GM23338 (cell line): ENCODE data around the gene DDX18. TPM values are rescaled to one million over a fixed set of nuclear protein-coding genes. Genes with fewer than 3 reads are reported as not detected.
A peak's percentile ranks its signal among the peaks of the same experiment; 100 is the strongest.
"Not testable (repeated sequence)": the region's sequence is repeated elsewhere in the genome, so short reads cannot be mapped to it uniquely, and the experiment has no call there.

Experiments
- ATAC-seq: fragments of 200-7000 bp; cut with Tn5 transposase; 3 replicates; pipeline ENCODE4 v1.9.1; 2020
- DNase-seq: peaks from one replicate; pipeline ENCODE4 v3.0.0-alpha.2; 2015; ENCODE audit warnings: low spot score
- H2AFZ ChIP-seq: fragments of 200-600 bp; sonication (generic); 2 replicates; pipeline ENCODE4 v1.8.0; 2016; ENCODE audit warnings: antibody characterized with exemption, mild to moderate bottlenecking, moderate library complexity
- H3F3A ChIP-seq: fragments of 200-600 bp; sonication (generic); replicated peaks from 2 replicates; pipeline ENCODE4 v1.8.0; 2017; ENCODE audit warnings: antibody characterized with exemption, mixed run types, low read depth
- H3K27ac ChIP-seq: fragments of 200-600 bp; sonication (generic); 2 replicates; pipeline ENCODE4 v1.6.1; 2016; ENCODE audit warnings: low read depth
- H3K27me3 ChIP-seq: fragments of 200-600 bp; sonication (generic); 2 replicates; pipeline ENCODE4 v1.8.0; 2016; ENCODE audit warnings: mild to moderate bottlenecking, mixed run types, moderate library complexity; ENCODE audit not compliant: insufficient read depth
- H3K36me3 ChIP-seq: fragments of 200-600 bp; sonication (generic); 2 replicates; pipeline ENCODE4 v1.8.0; 2016; ENCODE audit warnings: mild to moderate bottlenecking; ENCODE audit not compliant: insufficient read depth
- H3K4me1 ChIP-seq: fragments of 200-600 bp; sonication (generic); 2 replicates; pipeline ENCODE4 v1.8.0; 2016; ENCODE audit warnings: mild to moderate bottlenecking, moderate library complexity; ENCODE audit not compliant: insufficient read depth
- H3K4me2 ChIP-seq: fragments of 200-600 bp; sonication (generic); 2 replicates; pipeline ENCODE4 v1.7.1; 2017; ENCODE audit warnings: mixed run types
- H3K4me3 ChIP-seq: fragments of 200-600 bp; sonication (generic); 2 replicates; pipeline ENCODE4 v1.6.1; 2016; ENCODE audit warnings: mixed run types
- H3K79me2 ChIP-seq: fragments of 200-600 bp; sonication (generic); replicated peaks from 2 replicates; pipeline ENCODE4 v1.8.0; 2017; ENCODE audit warnings: mild to moderate bottlenecking; ENCODE audit not compliant: insufficient read depth
- H3K9me2 ChIP-seq: fragments of 200-600 bp; sonication (generic); 2 replicates; pipeline ENCODE4 v1.8.0; 2017; ENCODE audit not compliant: insufficient read depth
- H4K20me1 ChIP-seq: fragments of 200-600 bp; sonication (generic); replicated peaks from 2 replicates; pipeline ENCODE4 v1.8.0; 2017; ENCODE audit warnings: mild to moderate bottlenecking; ENCODE audit not compliant: insufficient read depth
- H3K27ac Mint-ChIP-seq: 2 replicates; pipeline ENCODE4 v1.8.0; 2020; ENCODE audit warnings: inconsistent platforms, mild to moderate bottlenecking, moderate library complexity, mixed read lengths
- H3K27me3 Mint-ChIP-seq: 3 replicates; pipeline ENCODE4 v1.8.0; 2022; ENCODE audit warnings: low read depth, mild to moderate bottlenecking, moderate library complexity, mixed read lengths, inconsistent platforms; ENCODE audit not compliant: insufficient read depth, poor library complexity
- H3K36me3 Mint-ChIP-seq: 3 replicates; pipeline ENCODE4 v1.8.0; 2021; ENCODE audit warnings: low read depth, mild to moderate bottlenecking, inconsistent platforms, moderate library complexity, mixed read lengths
- H3K4me1 Mint-ChIP-seq: 3 replicates; pipeline ENCODE4 v1.8.0; 2020; ENCODE audit warnings: mild to moderate bottlenecking, inconsistent platforms, mixed read lengths
- H3K4me3 Mint-ChIP-seq: 3 replicates; pipeline ENCODE4 v1.8.0; 2021; ENCODE audit warnings: moderate library complexity, mild to moderate bottlenecking, inconsistent platforms, mixed read lengths
- H3K9me3 Mint-ChIP-seq: 3 replicates; pipeline ENCODE4 v1.8.0; 2020; ENCODE audit warnings: moderate library complexity, mild to moderate bottlenecking, inconsistent platforms, mixed read lengths
- EZH2phosphoT487 ChIP-seq: fragments of 200-600 bp; sonication (generic); IDR thresholded peaks from one replicate; pipeline ENCODE4 v1.8.1; 2018; ENCODE audit warnings: antibody characterized with exemption; ENCODE audit not compliant: unreplicated experiment
- JUNB ChIP-seq: IDR thresholded peaks from one replicate; pipeline ENCODE4 v1.6.1; 2016; ENCODE audit warnings: antibody characterized with exemption; ENCODE audit not compliant: unreplicated experiment
- NANOG ChIP-seq: IDR thresholded peaks from 2 replicates; pipeline ENCODE4 v1.6.1; 2016; ENCODE audit warnings: antibody characterized with exemption, borderline replicate concordance
- POLR2AphosphoS5 ChIP-seq: IDR thresholded peaks from 2 replicates; pipeline ENCODE4 v1.6.1; 2016; ENCODE audit warnings: antibody characterized with exemption, low read depth
- STAT1 ChIP-seq: IDR thresholded peaks from one replicate; pipeline ENCODE4 v1.6.1; 2016; ENCODE audit warnings: antibody characterized with exemption; ENCODE audit not compliant: unreplicated experiment
- ZNF331 ChIP-seq: fragments of 250-450 bp; sonication (Bioruptor Pico); IDR thresholded peaks from 2 replicates; pipeline ENCODE4 v1.5.0; 2020; ENCODE audit warnings: low read depth, mild to moderate bottlenecking, moderate library complexity
- polyA plus RNA-seq: library from polyadenylated mRNA; unstranded; fragments of >200 nt; fragmentation: Nextera tagmentation; extraction: Ambion mirVana; gene quantifications from 2 replicates; pipeline ENCODE4 v1.2.1, GENCODE V29; 2016
- total RNA-seq: library from RNA; depleted of rRNA; stranded (reverse); fragments of >200 nt; shearing (Covaris generic); gene quantifications from 2 replicates; pipeline ENCODE4 v1.2.3, GENCODE V29; 2014
- TF ChIP-seq, protein P1 (sequence below), 2 experiments: fragments of 200-600 bp in 1 of 2; sonication (generic) in 1 of 2; conservative IDR thresholded peaks; 2 replicates each; pipeline versions ENCODE4 v1.5.1 to v1.6.1; 2016 to 2017; ENCODE audit warnings: antibody characterized with exemption in 2 of 2, low read depth in 2 of 2, mild to moderate bottlenecking in 2 of 2, moderate library complexity in 1 of 2
- TF ChIP-seq, protein P2 (sequence below): fragments of 250-450 bp; sonication (Bioruptor Pico); IDR thresholded peaks from 2 replicates; pipeline ENCODE4 v1.5.0; 2020; ENCODE audit warnings: mild to moderate bottlenecking, moderate library complexity
- TF ChIP-seq, protein P3 (sequence below): IDR thresholded peaks from 2 replicates; pipeline ENCODE4 v1.6.1; 2016; ENCODE audit warnings: antibody characterized with exemption

Gene DDX18
- total and polyA plus RNA-seq, 2 experiments from 2014 or later: 102 to 169 TPM

DNA sequence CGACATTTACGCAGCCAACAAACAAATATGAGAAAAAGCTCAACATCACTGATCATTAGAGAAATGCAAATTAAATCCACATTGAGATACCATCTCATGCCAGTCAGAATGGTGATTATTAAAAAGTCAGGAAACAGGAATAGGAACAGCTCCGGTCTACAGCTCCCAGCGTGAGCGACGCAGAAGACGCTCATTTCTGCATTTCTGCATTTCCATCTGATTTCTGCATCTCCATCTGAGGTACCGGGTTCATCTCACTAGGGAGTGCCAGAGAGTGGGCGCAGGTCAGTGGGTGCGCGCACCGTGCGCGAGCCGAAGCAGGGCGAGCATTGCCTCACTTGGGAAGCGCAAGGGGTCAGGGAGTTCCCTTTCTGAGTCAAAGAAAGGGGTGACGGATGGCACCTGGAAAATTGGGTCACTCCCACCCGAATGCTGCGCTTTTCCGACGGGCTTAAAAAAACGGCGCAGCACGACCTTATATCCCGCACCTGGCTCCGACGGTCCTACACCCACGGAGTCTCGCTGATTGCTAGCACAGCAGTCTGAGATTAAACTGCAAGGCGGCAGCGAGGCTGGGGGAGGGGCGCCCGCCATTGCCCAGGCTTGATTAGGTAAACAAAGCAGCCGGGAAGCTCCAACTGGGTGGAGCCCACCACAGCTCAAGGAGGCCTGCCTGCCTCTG is 10.7 kb upstream of the DDX18 start:
- not testable (repeated sequence) for H3K27me3 ChIP-seq, H3K36me3 Mint-ChIP-seq, H3K9me3 Mint-ChIP-seq, H3K27me3 Mint-ChIP-seq, H3K36me3 ChIP-seq, H3F3A ChIP-seq, H3K27ac ChIP-seq, H3K9me2 ChIP-seq, H3K4me1 ChIP-seq, H4K20me1 ChIP-seq, H3K79me2 ChIP-seq
- H3K4me1 Mint-ChIP-seq: peaks cover 11% of the 10 kb centered on the region
- TF ChIP-seq, protein P1, sequence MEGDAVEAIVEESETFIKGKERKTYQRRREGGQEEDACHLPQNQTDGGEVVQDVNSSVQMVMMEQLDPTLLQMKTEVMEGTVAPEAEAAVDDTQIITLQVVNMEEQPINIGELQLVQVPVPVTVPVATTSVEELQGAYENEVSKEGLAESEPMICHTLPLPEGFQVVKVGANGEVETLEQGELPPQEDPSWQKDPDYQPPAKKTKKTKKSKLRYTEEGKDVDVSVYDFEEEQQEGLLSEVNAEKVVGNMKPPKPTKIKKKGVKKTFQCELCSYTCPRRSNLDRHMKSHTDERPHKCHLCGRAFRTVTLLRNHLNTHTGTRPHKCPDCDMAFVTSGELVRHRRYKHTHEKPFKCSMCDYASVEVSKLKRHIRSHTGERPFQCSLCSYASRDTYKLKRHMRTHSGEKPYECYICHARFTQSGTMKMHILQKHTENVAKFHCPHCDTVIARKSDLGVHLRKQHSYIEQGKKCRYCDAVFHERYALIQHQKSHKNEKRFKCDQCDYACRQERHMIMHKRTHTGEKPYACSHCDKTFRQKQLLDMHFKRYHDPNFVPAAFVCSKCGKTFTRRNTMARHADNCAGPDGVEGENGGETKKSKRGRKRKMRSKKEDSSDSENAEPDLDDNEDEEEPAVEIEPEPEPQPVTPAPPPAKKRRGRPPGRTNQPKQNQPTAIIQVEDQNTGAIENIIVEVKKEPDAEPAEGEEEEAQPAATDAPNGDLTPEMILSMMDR (conservative IDR thresholded peaks at IDR 0.05; ENCODE audit: low read depth in 2 of 2): peak in 1 of 2 experiments; percentile 15; a peak in 1 of 4 replicates
- Histone ChIP-seq H3K4me3 (peak overlapping the region; percentile 58), H2AFZ (peak overlapping the region; percentile 91), H3K4me2 (peak overlapping the region; percentile 86)
- DNase-seq (peak; percentile 6), ATAC-seq (peak; percentile 57)
- peak overlapping the region; percentile 90 for H3K4me3 Mint-ChIP-seq
- H3K27ac Mint-ChIP-seq: peak overlapping the region; percentile 92

DNA sequence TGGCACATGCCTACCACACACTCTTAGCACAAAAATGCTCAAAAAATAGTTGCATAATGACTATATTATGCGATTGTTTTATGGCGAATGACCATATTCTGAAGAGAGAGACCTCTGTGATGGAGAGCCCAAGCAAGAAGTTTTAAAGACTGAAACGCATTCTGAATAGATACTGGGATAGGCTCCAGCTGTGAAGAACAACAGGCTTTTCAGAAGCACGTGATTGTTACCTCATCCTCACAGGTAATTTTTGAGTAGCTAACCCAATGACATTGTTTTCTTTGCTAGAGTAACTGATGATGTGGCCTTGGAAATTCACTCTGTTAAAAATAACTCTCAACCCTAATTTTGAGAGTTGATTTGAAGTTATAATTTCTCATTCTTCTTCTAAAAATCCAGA is 2.0 kb upstream of the DDX18 start:
- Mint-ChIP-seq H3K36me3 (peaks cover 10% of the 10 kb centered on the region), H3K9me3 (no peaks in the 10 kb centered on the region; the same call in 2 of the 3 replicates), H3K27ac (no peak overlapping the region; the same call in 1 of the 2 replicates), H3K27me3 (no peaks in the 10 kb centered on the region), H3K4me3 (no peak overlapping the region), H3K4me1 (peaks cover 21% of the 10 kb centered on the region)
- Histone ChIP-seq H3F3A (no peaks in the 10 kb centered on the region), H2AFZ (peak overlapping the region; percentile 49; the same call in 1 of the 2 replicates), H3K79me2 (peaks cover 29% of the 10 kb centered on the region), H3K4me2 (peak overlapping the region; percentile 10; the same call in 1 of the 2 replicates), H3K9me2 (no peaks in the 10 kb centered on the region), H4K20me1 (no peaks in the 10 kb centered on the region; the same call in 1 of the 2 replicates), H3K4me3 (no peak overlapping the region), H3K27ac (peak overlapping the region; percentile 1; the same call in 1 of the 2 replicates), H3K4me1 (peaks cover 13% of the 10 kb centered on the region; the same call in 1 of the 2 replicates), H3K36me3 (peaks cover 9% of the 10 kb centered on the region; the same call in 1 of the 2 replicates), H3K27me3 (no peaks in the 10 kb centered on the region)
- ATAC-seq (no peak; the same call in 2 of the 3 replicates), DNase-seq (peak; percentile 50)
- no peak for TF ChIP-seq ZNF331 (CRISPR knock-in tag)
- no peak for TF ChIP-seq POLR2AphosphoS5
- TF ChIP-seq, protein P1 (conservative IDR thresholded peaks at IDR 0.05; ENCODE audit: low read depth in 2 of 2): no peak
- TF ChIP-seq, protein P2, sequence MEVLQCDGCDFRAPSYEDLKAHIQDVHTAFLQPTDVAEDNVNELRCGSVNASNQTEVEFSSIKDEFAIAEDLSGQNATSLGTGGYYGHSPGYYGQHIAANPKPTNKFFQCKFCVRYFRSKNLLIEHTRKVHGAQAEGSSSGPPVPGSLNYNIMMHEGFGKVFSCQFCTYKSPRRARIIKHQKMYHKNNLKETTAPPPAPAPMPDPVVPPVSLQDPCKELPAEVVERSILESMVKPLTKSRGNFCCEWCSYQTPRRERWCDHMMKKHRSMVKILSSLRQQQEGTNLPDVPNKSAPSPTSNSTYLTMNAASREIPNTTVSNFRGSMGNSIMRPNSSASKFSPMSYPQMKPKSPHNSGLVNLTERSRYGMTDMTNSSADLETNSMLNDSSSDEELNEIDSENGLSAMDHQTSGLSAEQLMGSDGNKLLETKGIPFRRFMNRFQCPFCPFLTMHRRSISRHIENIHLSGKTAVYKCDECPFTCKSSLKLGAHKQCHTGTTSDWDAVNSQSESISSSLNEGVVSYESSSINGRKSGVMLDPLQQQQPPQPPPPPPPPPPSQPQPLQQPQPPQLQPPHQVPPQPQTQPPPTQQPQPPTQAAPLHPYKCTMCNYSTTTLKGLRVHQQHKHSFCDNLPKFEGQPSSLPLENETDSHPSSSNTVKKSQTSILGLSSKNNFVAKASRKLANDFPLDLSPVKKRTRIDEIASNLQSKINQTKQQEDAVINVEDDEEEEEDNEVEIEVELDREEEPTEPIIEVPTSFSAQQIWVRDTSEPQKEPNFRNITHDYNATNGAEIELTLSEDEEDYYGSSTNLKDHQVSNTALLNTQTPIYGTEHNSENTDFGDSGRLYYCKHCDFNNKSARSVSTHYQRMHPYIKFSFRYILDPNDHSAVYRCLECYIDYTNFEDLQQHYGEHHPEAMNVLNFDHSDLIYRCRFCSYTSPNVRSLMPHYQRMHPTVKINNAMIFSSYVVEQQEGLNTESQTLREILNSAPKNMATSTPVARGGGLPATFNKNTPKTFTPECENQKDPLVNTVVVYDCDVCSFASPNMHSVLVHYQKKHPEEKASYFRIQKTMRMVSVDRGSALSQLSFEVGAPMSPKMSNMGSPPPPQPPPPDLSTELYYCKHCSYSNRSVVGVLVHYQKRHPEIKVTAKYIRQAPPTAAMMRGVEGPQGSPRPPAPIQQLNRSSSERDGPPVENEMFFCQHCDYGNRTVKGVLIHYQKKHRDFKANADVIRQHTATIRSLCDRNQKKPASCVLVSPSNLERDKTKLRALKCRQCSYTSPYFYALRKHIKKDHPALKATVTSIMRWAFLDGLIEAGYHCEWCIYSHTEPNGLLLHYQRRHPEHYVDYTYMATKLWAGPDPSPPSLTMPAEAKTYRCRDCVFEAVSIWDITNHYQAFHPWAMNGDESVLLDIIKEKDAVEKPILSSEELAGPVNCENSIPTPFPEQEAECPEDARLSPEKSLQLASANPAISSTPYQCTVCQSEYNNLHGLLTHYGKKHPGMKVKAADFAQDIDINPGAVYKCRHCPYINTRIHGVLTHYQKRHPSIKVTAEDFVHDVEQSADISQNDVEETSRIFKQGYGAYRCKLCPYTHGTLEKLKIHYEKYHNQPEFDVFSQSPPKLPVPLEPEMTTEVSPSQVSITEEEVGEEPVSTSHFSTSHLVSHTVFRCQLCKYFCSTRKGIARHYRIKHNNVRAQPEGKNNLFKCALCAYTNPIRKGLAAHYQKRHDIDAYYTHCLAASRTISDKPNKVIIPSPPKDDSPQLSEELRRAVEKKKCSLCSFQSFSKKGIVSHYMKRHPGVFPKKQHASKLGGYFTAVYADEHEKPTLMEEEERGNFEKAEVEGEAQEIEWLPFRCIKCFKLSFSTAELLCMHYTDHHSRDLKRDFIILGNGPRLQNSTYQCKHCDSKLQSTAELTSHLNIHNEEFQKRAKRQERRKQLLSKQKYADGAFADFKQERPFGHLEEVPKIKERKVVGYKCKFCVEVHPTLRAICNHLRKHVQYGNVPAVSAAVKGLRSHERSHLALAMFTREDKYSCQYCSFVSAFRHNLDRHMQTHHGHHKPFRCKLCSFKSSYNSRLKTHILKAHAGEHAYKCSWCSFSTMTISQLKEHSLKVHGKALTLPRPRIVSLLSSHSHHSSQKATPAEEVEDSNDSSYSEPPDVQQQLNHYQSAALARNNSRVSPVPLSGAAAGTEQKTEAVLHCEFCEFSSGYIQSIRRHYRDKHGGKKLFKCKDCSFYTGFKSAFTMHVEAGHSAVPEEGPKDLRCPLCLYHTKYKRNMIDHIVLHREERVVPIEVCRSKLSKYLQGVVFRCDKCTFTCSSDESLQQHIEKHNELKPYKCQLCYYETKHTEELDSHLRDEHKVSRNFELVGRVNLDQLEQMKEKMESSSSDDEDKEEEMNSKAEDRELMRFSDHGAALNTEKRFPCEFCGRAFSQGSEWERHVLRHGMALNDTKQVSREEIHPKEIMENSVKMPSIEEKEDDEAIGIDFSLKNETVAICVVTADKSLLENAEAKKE (CRISPR knock-in tag): no peak
- no peak for TF ChIP-seq STAT1
- TF ChIP-seq EZH2phosphoT487: no peak
- TF ChIP-seq JUNB: no peak
- no peak for TF ChIP-seq NANOG
- TF ChIP-seq, protein P3, sequence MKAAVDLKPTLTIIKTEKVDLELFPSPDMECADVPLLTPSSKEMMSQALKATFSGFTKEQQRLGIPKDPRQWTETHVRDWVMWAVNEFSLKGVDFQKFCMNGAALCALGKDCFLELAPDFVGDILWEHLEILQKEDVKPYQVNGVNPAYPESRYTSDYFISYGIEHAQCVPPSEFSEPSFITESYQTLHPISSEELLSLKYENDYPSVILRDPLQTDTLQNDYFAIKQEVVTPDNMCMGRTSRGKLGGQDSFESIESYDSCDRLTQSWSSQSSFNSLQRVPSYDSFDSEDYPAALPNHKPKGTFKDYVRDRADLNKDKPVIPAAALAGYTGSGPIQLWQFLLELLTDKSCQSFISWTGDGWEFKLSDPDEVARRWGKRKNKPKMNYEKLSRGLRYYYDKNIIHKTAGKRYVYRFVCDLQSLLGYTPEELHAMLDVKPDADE: no peak
